ENCODE data around the gene OR7G2.

OR7G2 gene

DNA sequence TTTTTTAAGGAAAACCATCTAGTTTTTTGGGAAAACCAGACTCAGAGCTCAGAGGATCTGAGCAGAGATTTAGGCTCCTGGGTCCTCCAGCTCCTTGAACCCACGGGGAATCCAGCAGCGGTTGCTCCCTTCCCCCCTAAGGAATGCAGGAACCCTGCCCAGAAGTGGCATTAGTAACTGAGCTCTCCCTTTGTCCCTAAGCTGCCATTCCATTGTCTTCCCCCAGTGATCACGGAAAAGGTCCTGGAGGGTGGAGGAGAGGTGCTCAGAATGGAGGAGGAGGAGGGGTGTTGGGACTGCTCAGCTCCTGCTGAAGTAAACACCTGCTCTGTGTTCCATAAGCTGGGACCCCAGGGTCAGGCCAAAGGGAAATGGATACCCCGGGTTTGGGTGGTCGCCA, 37.2 kb downstream of the OR7G2 start:
- no peak overlapping the region for H3K4me3 ChIP-seq (ENCODE audit: low read depth, low read length)
- TF ChIP-seq POLR2A (IDR thresholded peaks at IDR 0.05; ENCODE audit: extremely low read depth, insufficient read length) (no peak), MYC (IDR thresholded peaks at IDR 0.05; ENCODE audit: low read depth, low read length) (no peak), MAX (IDR thresholded peaks at IDR 0.05; ENCODE audit: low read depth, low read length) (no peak)
- TF ChIP-seq, protein P1, sequence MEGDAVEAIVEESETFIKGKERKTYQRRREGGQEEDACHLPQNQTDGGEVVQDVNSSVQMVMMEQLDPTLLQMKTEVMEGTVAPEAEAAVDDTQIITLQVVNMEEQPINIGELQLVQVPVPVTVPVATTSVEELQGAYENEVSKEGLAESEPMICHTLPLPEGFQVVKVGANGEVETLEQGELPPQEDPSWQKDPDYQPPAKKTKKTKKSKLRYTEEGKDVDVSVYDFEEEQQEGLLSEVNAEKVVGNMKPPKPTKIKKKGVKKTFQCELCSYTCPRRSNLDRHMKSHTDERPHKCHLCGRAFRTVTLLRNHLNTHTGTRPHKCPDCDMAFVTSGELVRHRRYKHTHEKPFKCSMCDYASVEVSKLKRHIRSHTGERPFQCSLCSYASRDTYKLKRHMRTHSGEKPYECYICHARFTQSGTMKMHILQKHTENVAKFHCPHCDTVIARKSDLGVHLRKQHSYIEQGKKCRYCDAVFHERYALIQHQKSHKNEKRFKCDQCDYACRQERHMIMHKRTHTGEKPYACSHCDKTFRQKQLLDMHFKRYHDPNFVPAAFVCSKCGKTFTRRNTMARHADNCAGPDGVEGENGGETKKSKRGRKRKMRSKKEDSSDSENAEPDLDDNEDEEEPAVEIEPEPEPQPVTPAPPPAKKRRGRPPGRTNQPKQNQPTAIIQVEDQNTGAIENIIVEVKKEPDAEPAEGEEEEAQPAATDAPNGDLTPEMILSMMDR (IDR thresholded peaks at IDR 0.05; ENCODE audit: low read depth, low read length): no peak
- no peak for DNase-seq (ENCODE audit: low read depth)

GRCh38 chr19:9065457-9066014, 41.7 kb downstream of the OR7G2 start:
- no peak overlapping the region for H3K4me3 ChIP-seq (ENCODE audit: low read depth, low read length)
- no peak for DNase-seq (ENCODE audit: low read depth)
- TF ChIP-seq POLR2A (IDR thresholded peaks at IDR 0.05; ENCODE audit: extremely low read depth, insufficient read length) (no peak), MAX (IDR thresholded peaks at IDR 0.05; ENCODE audit: low read depth, low read length) (no peak), MYC (IDR thresholded peaks at IDR 0.05; ENCODE audit: low read depth, low read length) (no peak)
- TF ChIP-seq, protein P1 (IDR thresholded peaks at IDR 0.05; ENCODE audit: low read depth, low read length): no peak

DNA sequence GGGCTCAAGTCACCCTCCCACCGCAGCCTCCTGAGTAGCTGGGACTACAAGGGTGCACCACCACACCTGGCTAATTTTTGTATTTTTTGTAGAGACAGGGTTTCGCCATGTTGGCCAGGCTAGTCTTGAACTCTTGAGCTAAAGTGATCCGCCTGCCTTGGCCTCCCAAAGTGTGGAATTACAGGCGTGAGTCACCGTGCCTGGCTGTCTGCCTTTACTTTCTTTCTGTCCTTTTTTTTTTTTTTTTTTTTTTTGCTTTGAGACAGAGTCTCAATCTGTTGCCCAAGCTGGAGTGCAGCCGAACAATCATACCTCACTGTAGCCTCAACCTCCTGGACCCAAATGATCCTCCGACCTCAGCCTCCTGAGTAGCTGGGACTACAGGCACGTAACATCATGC, 45.4 kb downstream of the OR7G2 start:
- H3K4me3 ChIP-seq (ENCODE audit: low read depth, low read length): no peak overlapping the region
- TF ChIP-seq POLR2A (IDR thresholded peaks at IDR 0.05; ENCODE audit: extremely low read depth, insufficient read length): no peak
- TF ChIP-seq MAX (IDR thresholded peaks at IDR 0.05; ENCODE audit: low read depth, low read length): no peak
- TF ChIP-seq MYC (IDR thresholded peaks at IDR 0.05; ENCODE audit: low read depth, low read length): no peak
- DNase-seq (ENCODE audit: low read depth): no peak

DNA sequence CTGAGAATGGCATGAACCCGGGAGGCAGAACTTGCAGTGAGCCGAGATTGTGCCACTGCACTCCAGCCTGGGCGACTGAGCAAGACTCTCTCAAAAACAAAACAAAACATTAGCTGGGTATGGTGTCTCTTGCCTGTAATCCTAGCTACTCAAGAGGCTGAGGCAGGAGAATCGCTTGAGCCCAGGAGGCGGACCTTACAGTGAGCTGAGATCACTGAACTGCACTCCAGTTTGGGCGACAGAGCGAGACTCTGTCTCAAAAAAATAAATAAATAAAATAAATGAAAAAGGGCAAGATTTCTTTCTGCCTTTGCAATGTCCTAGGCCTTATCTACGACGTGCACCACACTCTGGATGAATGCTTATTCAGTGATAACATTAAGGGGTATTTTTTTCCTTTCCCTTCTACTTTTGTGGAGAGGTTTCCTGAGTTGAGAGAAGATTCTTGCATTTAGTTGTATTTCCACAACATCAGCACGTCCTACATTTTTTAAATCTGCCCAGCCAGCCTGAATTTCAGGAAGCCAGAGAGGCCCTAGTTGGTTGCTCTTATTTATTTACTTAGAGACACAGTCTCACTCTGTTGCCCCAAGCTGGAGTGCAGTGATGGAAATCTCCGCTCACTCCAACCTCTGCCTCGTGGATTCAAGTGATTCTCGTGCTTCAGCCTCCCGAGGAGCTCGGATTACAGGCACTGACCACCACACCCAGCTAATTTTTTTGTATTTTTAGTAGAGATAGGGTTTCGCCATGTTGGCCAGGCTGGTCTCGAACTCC, 46.5 kb downstream of the OR7G2 start:
- TF ChIP-seq MAX (IDR thresholded peaks at IDR 0.05; ENCODE audit: low read depth, low read length) (no peak), MYC (IDR thresholded peaks at IDR 0.05; ENCODE audit: low read depth, low read length) (no peak), POLR2A (IDR thresholded peaks at IDR 0.05; ENCODE audit: extremely low read depth, insufficient read length) (no peak)
- TF ChIP-seq, protein P1 (IDR thresholded peaks at IDR 0.05; ENCODE audit: low read depth, low read length): no peak
- no peak for DNase-seq (ENCODE audit: low read depth)
- no peak overlapping the region for H3K4me3 ChIP-seq (ENCODE audit: low read depth, low read length)

GRCh38 chr19:9058905-9059667, 48.2 kb downstream of the OR7G2 start:
- no peak overlapping the region for H3K4me3 ChIP-seq (ENCODE audit: low read depth, low read length)
- DNase-seq (ENCODE audit: low read depth): no peak
- TF ChIP-seq POLR2A (IDR thresholded peaks at IDR 0.05; ENCODE audit: extremely low read depth, insufficient read length): no peak
- TF ChIP-seq MAX (IDR thresholded peaks at IDR 0.05; ENCODE audit: low read depth, low read length): no peak
- TF ChIP-seq MYC (IDR thresholded peaks at IDR 0.05; ENCODE audit: low read depth, low read length): no peak
- TF ChIP-seq, protein P1 (IDR thresholded peaks at IDR 0.05; ENCODE audit: low read depth, low read length): no peak
